Upper lobe of left lung (tissue), 6 donors: Measurements from ENCODE around the gene ELFN2. TPM values are rescaled to one million over a fixed set of nuclear protein-coding genes. Genes with fewer than 3 reads are reported as not detected.

Experiments
- ATAC-seq, 2 donors: fragments of 200-7000 bp; cut with Tn5 transposase; one replicate each; pipeline ENCODE4 v1.9.1; 2022; ENCODE audit warnings: mild to moderate bottlenecking in 2 of 2, moderate library complexity in 2 of 2; ENCODE audit not compliant: low FRiP score in 2 of 2
- DNase-seq, 2 donors: peaks; one replicate each; pipeline ENCODE4 v3.0.0-alpha.2; 2019 to 2020
- H3K27ac ChIP-seq, 4 donors: fragments of 200-600 bp; sonication (generic); one replicate each; pipeline ENCODE4 v1.5.1; 2016 to 2019
- H3K27me3 ChIP-seq, 4 donors: fragments of 200-600 bp; sonication (generic); one replicate each; pipeline ENCODE4 v1.5.1; 2017 to 2019
- H3K36me3 ChIP-seq, 4 donors: fragments of 200-600 bp; sonication (generic); one replicate each; pipeline ENCODE4 v1.5.1; 2016 to 2019
- H3K4me1 ChIP-seq, 4 donors: fragments of 200-600 bp; sonication (generic); one replicate each; pipeline ENCODE4 v1.5.1; 2018 to 2019
- H3K4me3 ChIP-seq, 4 donors: fragments of 200-600 bp; sonication (generic); one replicate each; pipeline ENCODE4 v1.5.1; 2017 to 2019; ENCODE audit warnings: mild to moderate bottlenecking in 2 of 4, moderate library complexity in 1 of 4
- H3K9me3 ChIP-seq, 4 donors: fragments of 200-600 bp; sonication (generic); one replicate each; pipeline ENCODE4 v1.5.1; 2018 to 2019
- EP300 ChIP-seq, 4 donors: sonication (generic); formaldehyde crosslinking; IDR thresholded peaks; one replicate each; pipeline ENCODE4 v1.5.1; 2017; ENCODE audit warnings: antibody characterized with exemption in 4 of 4, control low read depth in 2 of 4
- POLR2A ChIP-seq, 4 donors: fragments of 450-650 bp; IDR thresholded peaks; one replicate each; pipeline ENCODE4 v1.5.1; 2016 to 2017; ENCODE audit warnings: antibody characterized with exemption in 4 of 4, mild to moderate bottlenecking in 2 of 4
- POLR2AphosphoS5 ChIP-seq, 2 donors: sonication (generic); formaldehyde crosslinking; IDR thresholded peaks; one replicate each; pipeline ENCODE4 v1.5.1; 2017; ENCODE audit warnings: antibody characterized with exemption in 2 of 2
- WGBS, 2 donors: methylation state at CpG; one replicate each; pipeline ENCODE4 v1.1.5; 2017 to 2018; 5-methylcytosine and 5-hydroxymethylcytosine counted together
- total RNA-seq, 6 donors: library from RNA; depleted of rRNA in 4 of 6; stranded (reverse); fragments of >200 nt in 4 of 6; gene quantifications; one replicate each; pipeline versions ENCODE4 v1.1.0 to v1.2.1, GENCODE V29; 2016 to 2021
- TF ChIP-seq, protein P1 (sequence below), 6 experiments: fragments of 450-650 bp in 4 of 6; fragments of 200-600 bp in 2 of 6; sonication (generic) in 2 of 6; IDR thresholded peaks; one replicate each; pipeline ENCODE4 v1.5.1; 2016 to 2019; ENCODE audit warnings: antibody characterized with exemption in 6 of 6
- donor health status: DM: no; HTN: no; CAD: no; lungs with moderate emphysema.
- donor health status: DM: no; HTN: yes; CAD: no; lungs with severe emphysema.

The ELFN2 gene
- total RNA-seq, 6 donors from 2014 or later: 0.37 to 9.1 (median 4.5) TPM

DNA sequence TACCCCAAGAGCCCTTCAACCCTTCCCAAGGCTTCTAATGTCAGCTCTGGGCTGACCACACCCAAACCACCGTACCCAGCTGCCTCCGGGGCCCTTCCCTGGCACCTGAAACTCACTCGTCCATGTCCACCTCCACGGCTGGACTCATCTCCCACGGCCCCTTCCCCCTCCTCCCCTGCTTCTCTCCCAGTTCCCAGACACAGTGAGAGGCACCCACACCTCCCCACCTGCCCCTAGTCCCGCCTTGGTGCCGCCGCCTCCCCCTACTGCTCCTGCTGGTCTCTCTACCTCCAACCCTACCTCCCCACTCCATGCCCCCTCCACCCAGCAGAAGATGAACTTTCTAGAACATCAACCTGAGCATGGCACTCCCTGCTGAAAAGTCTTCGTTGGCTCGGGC, 39.5 kb downstream of the ELFN2 start:
- no peak for TF ChIP-seq EP300 (IDR thresholded peaks at IDR 0.05)
- no peak for TF ChIP-seq POLR2A (IDR thresholded peaks at IDR 0.05)
- TF ChIP-seq POLR2AphosphoS5 (IDR thresholded peaks at IDR 0.05): no peak
- no peaks in the 10 kb centered on the region for H3K4me1 ChIP-seq
- DNase-seq (peak in 1 of 2 donors; percentile 37), ATAC-seq (no peak)
- WGBS, 2 donors: 48% methylated on average over 9 to 10 of the region's 10 CpGs
- no peaks in the 10 kb centered on the region for H3K9me3 ChIP-seq
- no peak overlapping the region for H3K27ac ChIP-seq
- H3K27me3 ChIP-seq: no peaks in the 10 kb centered on the region
- H3K36me3 ChIP-seq: no peaks in the 10 kb centered on the region
- H3K4me3 ChIP-seq: no peak overlapping the region

DNA sequence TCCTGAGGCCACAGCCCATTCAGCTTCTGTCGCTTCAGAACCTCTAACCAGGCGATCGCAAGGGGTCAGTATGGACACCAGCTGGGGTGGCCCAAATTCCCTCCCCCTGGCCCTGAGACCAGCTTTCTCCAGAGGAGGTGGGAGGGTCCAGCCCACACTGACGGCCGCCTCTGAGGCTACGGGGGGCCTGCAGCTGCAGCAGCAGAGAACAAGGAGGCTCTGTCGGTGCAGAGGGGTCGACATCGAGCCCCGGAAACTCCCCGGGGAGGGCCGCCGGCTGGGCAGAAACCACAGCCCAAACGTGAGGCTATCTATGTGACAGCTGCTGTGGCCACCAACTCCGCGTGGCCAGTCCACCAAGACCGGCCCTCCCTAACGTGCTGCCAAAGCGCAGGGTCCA, 40.8 kb downstream of the ELFN2 start:
- H3K9me3 ChIP-seq: no peaks in the 10 kb centered on the region
- H3K4me3 ChIP-seq: no peak overlapping the region
- TF ChIP-seq POLR2AphosphoS5 (IDR thresholded peaks at IDR 0.05): no peak
- TF ChIP-seq EP300 (IDR thresholded peaks at IDR 0.05): no peak
- TF ChIP-seq, protein P1, sequence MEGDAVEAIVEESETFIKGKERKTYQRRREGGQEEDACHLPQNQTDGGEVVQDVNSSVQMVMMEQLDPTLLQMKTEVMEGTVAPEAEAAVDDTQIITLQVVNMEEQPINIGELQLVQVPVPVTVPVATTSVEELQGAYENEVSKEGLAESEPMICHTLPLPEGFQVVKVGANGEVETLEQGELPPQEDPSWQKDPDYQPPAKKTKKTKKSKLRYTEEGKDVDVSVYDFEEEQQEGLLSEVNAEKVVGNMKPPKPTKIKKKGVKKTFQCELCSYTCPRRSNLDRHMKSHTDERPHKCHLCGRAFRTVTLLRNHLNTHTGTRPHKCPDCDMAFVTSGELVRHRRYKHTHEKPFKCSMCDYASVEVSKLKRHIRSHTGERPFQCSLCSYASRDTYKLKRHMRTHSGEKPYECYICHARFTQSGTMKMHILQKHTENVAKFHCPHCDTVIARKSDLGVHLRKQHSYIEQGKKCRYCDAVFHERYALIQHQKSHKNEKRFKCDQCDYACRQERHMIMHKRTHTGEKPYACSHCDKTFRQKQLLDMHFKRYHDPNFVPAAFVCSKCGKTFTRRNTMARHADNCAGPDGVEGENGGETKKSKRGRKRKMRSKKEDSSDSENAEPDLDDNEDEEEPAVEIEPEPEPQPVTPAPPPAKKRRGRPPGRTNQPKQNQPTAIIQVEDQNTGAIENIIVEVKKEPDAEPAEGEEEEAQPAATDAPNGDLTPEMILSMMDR (IDR thresholded peaks at IDR 0.05): no peak
- TF ChIP-seq POLR2A (IDR thresholded peaks at IDR 0.05): no peak
- H3K36me3 ChIP-seq: no peaks in the 10 kb centered on the region
- H3K27ac ChIP-seq: no peak overlapping the region
- DNase-seq: peak in 1 of 2 donors; percentile 77
- no peaks in the 10 kb centered on the region for H3K4me1 ChIP-seq
- WGBS, 2 donors: 67 to 77% methylated on average over 16 to 19 of the region's 19 CpGs
- ATAC-seq: no peak
- no peaks in the 10 kb centered on the region for H3K27me3 ChIP-seq

DNA sequence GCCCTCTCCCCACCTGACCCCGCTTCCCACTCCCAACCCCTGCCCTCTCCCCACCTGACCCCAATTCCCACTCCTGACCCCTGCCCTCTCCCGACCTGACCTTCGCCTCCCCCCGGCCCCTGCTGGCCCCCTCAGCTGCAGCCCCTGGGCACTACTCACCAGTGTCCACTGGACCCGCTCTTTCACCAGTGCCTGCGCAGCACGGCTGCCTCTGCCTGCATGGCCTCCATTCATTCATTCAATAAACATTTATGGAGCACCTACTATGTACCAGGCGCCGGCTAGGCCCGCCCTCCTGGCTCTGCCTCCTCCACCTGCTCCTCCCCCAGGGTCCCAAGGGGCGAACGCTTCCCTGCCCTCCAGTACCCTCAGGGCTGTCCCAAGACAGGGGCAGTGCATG, 42.6 kb downstream of the ELFN2 start:
- Histone ChIP-seq H3K4me3 (no peak overlapping the region), H3K9me3 (no peaks in the 10 kb centered on the region), H3K4me1 (no peaks in the 10 kb centered on the region), H3K36me3 (no peaks in the 10 kb centered on the region), H3K27me3 (no peaks in the 10 kb centered on the region), H3K27ac (no peak overlapping the region)
- TF ChIP-seq, protein P1 (IDR thresholded peaks at IDR 0.05): no peak
- TF ChIP-seq EP300 (IDR thresholded peaks at IDR 0.05) (no peak), POLR2A (IDR thresholded peaks at IDR 0.05) (no peak)
- peak in 1 of 2 donors; percentile 65 for DNase-seq
- ATAC-seq: no peak
- WGBS, 2 donors: 90 to 97% methylated on average over 11 of the region's 12 CpGs

DNA sequence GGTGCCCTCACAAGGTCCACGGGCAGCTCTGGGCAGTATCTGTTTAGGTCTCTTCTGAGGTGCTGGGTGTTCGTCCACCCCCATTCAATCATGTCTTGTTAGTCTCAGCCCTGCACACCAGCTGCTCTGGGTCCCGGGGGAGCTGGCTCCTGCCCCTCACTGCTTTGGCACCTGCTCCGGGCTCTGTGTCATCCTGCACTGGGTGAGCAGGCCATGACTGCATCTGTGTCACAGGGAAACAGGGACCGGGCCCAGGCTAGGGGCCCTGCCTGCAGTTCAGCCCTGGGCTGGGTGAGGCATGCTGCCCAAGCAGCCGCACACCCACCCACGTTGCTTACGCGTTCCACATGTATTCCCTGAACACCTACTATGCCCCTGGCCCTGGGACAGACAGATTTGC, 43.9 kb downstream of the ELFN2 start:
- 95 to 100% methylated on average over 6 to 9 of the region's 9 CpGs for WGBS, 2 donors
- Histone ChIP-seq H3K9me3 (no peaks in the 10 kb centered on the region), H3K4me1 (no peaks in the 10 kb centered on the region), H3K4me3 (no peak overlapping the region), H3K36me3 (no peaks in the 10 kb centered on the region), H3K27me3 (no peaks in the 10 kb centered on the region), H3K27ac (no peak overlapping the region)
- ATAC-seq (no peak), DNase-seq (peak in 1 of 2 donors; percentile 54)
- TF ChIP-seq POLR2AphosphoS5 (IDR thresholded peaks at IDR 0.05): no peak
- TF ChIP-seq EP300 (IDR thresholded peaks at IDR 0.05): no peak
- TF ChIP-seq, protein P1 (IDR thresholded peaks at IDR 0.05): no peak

DNA sequence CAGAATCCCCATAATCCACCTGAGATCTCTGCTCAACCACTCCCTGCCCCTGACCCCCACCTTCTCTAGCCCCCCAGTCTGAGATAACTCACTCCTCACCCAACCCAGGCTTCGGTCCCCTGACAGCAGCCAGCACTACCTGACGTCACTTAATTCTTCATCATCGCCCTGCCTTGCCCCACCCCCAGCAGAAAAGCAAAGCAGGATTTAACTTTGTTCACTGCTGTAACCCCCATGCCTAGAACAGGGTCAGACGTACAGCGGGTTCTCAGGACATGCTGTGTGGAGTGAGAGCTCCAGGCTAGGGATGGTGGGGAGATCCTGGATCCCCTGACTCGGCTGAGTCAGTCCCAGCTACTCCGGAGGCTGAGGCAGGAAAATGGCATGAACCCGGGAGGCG, 45.8 kb downstream of the ELFN2 start:
- no peaks in the 10 kb centered on the region for H3K36me3 ChIP-seq
- TF ChIP-seq POLR2A (IDR thresholded peaks at IDR 0.05) (no peak), POLR2AphosphoS5 (IDR thresholded peaks at IDR 0.05) (no peak), EP300 (IDR thresholded peaks at IDR 0.05) (no peak)
- TF ChIP-seq, protein P1 (IDR thresholded peaks at IDR 0.05): no peak
- H3K4me1 ChIP-seq: no peaks in the 10 kb centered on the region
- no peaks in the 10 kb centered on the region for H3K9me3 ChIP-seq
- ATAC-seq: no peak
- DNase-seq: no peak
- H3K27ac ChIP-seq: no peak overlapping the region
- WGBS, 2 donors: 57 to 62% methylated on average over 7 to 9 of the region's 9 CpGs
- H3K27me3 ChIP-seq: no peaks in the 10 kb centered on the region
- no peak overlapping the region for H3K4me3 ChIP-seq
